Naive thymus-derived CD8-positive, alpha-beta T cell (primary cell): Measurements from ENCODE around the gene DTNB. TPM values are rescaled to one million over a fixed set of nuclear protein-coding genes. Genes with fewer than 3 reads are reported as not detected.
"Not testable (repeated sequence)": the region's sequence is repeated elsewhere in the genome, so short reads cannot be mapped to it uniquely, and the experiment has no call there.

Experiments used
- ATAC-seq, 2 donors: fragments of 150-1000 bp; cut with Tn5 transposase in 1 of 2; sonication (Bioruptor Pico), chemical (Tn5 transposase) in 1 of 2; 1 replicate in 1 of 2; 2 replicates in 1 of 2; pipeline ENCODE4 v1.10.0; 2021; ENCODE audit warnings: mild to moderate bottlenecking in 2 of 2, moderate library complexity in 2 of 2
- POLR2A ChIA-PET: fragments of 350-600 bp; sonication (Branson Sonifier 250); formaldehyde crosslinking; loops from one replicate; lab custom pipeline; 2021; ENCODE audit warnings: antibody characterized with exemption; lab: Charles Lee
- DNase-seq, 10 donors: peaks; one replicate each; pipeline versions ENCODE4 v3.0.0 to v3.0.0-alpha.2; 2020 to 2022
- H3K27ac Mint-ChIP-seq, 10 donors: one replicate each; pipeline ENCODE4 v1.8.0; 2020 to 2022; ENCODE audit warnings: mild to moderate bottlenecking in 10 of 10, mixed read lengths in 10 of 10, moderate library complexity in 4 of 10, inconsistent platforms in 1 of 10
- H3K27me3 Mint-ChIP-seq, 5 donors: one replicate each; pipeline ENCODE4 v1.8.0; 2021 to 2022; ENCODE audit warnings: mixed read lengths in 5 of 5
- H3K36me3 Mint-ChIP-seq, 3 donors: one replicate each; pipeline ENCODE4 v1.8.0; 2020 to 2022; ENCODE audit warnings: mixed read lengths in 3 of 3, mild to moderate bottlenecking in 2 of 3, inconsistent platforms in 1 of 3
- H3K4me1 Mint-ChIP-seq, 4 donors: one replicate each; pipeline ENCODE4 v1.8.0; 2021 to 2022; ENCODE audit warnings: mixed read lengths in 4 of 4
- H3K4me3 Mint-ChIP-seq, 10 donors: one replicate each; pipeline ENCODE4 v1.8.0; 2020 to 2022; ENCODE audit warnings: mild to moderate bottlenecking in 10 of 10, mixed read lengths in 10 of 10, moderate library complexity in 6 of 10, inconsistent platforms in 1 of 10
- H3K9me3 Mint-ChIP-seq, 9 donors: one replicate each; pipeline ENCODE4 v1.8.0; 2020 to 2022; ENCODE audit warnings: mixed read lengths in 9 of 9, mild to moderate bottlenecking in 3 of 9, inconsistent platforms in 1 of 9, moderate library complexity in 1 of 9
- polyA plus RNA-seq, 3 donors: library from polyadenylated mRNA; unstranded; fragments of 300-500 nt; fragmentation: Illumina TruSeq; gene quantifications; one replicate each; pipeline ENCODE4 v1.2.3, GENCODE V29; 2021
- total RNA-seq, 8 experiments: library from RNA in 2 of 8; stranded (reverse) in 2 of 8; gene quantifications; one replicate each; pipeline ENCODE4 v1.2.3 and lab custom pipeline; 2021 to 2026

The DTNB gene
- total and polyA plus RNA-seq, 5 experiments from 2014 or later = 16.3 to 41.5 (median 18.4) TPM

GRCh38 chr2:25649786-25650185 is 23.6 kb downstream of the DTNB start:
- H3K4me1 Mint-ChIP-seq = peaks cover 2 to 10% (median 6%) of the 10 kb centered on the region in 4 donors
- no peaks in the 10 kb centered on the region for H3K27me3 Mint-ChIP-seq
- POLR2A ChIA-PET = no interaction called here
- H3K9me3 Mint-ChIP-seq = no peaks in the 10 kb centered on the region
- H3K27ac Mint-ChIP-seq = no peak overlapping the region
- no peak for DNase-seq
- peaks cover 0 to 47% (median 27%) of the 10 kb centered on the region in 3 donors for H3K36me3 Mint-ChIP-seq
- H3K4me3 Mint-ChIP-seq = no peak overlapping the region
- ATAC-seq = no peak

GRCh38 chr2:25642298-25642697 is 31.1 kb downstream of the DTNB start:
- POLR2A ChIA-PET = interaction anchor here (0.6 kb wide), 1 partner anchor 118 kb away, joined by 3 read pairs; no protein-coding TSS in a partner anchor
- H3K4me1 Mint-ChIP-seq = peaks cover 0 to 6% (median under 1%) of the 10 kb centered on the region in 4 donors

GRCh38 chr2:25639696-25640095 is 33.7 kb downstream of the DTNB start:
- H3K36me3 Mint-ChIP-seq = peaks cover 4 to 41% (median 40%) of the 10 kb centered on the region in 3 donors
- H3K9me3 Mint-ChIP-seq = no peaks in the 10 kb centered on the region
- DNase-seq (no peak), ATAC-seq (no peak)
- H3K4me1 Mint-ChIP-seq = peaks cover 0 to 6% (median under 1%) of the 10 kb centered on the region in 4 donors
- no peak overlapping the region for H3K4me3 Mint-ChIP-seq
- H3K27me3 Mint-ChIP-seq = no peaks in the 10 kb centered on the region
- H3K27ac Mint-ChIP-seq = peak overlapping the region in 1 of 10 donors; percentile 9
- POLR2A ChIA-PET = no interaction called here

More at GRCh38 chr2:25642298-25642697, 31.1 kb downstream of the DTNB start:
- Mint-ChIP-seq H3K27me3 (no peaks in the 10 kb centered on the region), H3K4me3 (no peak overlapping the region), H3K9me3 (no peaks in the 10 kb centered on the region), H3K36me3 (peaks cover 4 to 41% (median 31%) of the 10 kb centered on the region in 3 donors), H3K27ac (no peak overlapping the region)
- ATAC-seq = no peak
- DNase-seq = no peak

GRCh38 chr2:25639131-25639530 is 34.2 kb downstream of the DTNB start:
- H3K36me3 Mint-ChIP-seq = peaks cover 4 to 39% (median 35%) of the 10 kb centered on the region in 3 donors
- POLR2A ChIA-PET = no interaction called here
- DNase-seq (no peak), ATAC-seq (no peak)
- H3K27me3 Mint-ChIP-seq = no peaks in the 10 kb centered on the region
- peaks cover 0 to 6% (median under 1%) of the 10 kb centered on the region in 4 donors for H3K4me1 Mint-ChIP-seq
- no peak overlapping the region for H3K4me3 Mint-ChIP-seq
- H3K27ac Mint-ChIP-seq = peak overlapping the region in 1 of 10 donors; percentile 13
- H3K9me3 Mint-ChIP-seq = no peaks in the 10 kb centered on the region

GRCh38 chr2:25635797-25636196 is 37.6 kb downstream of the DTNB start:
- Mint-ChIP-seq H3K36me3 (peaks cover 4 to 44% (median 34%) of the 10 kb centered on the region in 3 donors), H3K27ac (no peak overlapping the region), H3K9me3 (peaks cover 0 to 3% (median 0%) of the 10 kb centered on the region in 9 donors), H3K4me3 (no peak overlapping the region), H3K27me3 (no peaks in the 10 kb centered on the region), H3K4me1 (peaks cover 0 to 3% (median under 1%) of the 10 kb centered on the region in 4 donors)
- ATAC-seq = no peak
- no peak for DNase-seq
- POLR2A ChIA-PET = no interaction called here

- ATAC-seq, H3K4me1 Mint-ChIP-seq, H3K9me3 Mint-ChIP-seq, POLR2A ChIA-PET, H3K27me3 Mint-ChIP-seq, DNase-seq, H3K27ac Mint-ChIP-seq, H3K4me3 Mint-ChIP-seq: not testable (repeated sequence)
- peaks cover 0 to 33% (median 24%) of the 10 kb centered on the region in 3 donors for H3K36me3 Mint-ChIP-seq
Measured at GRCh38 chr2:25633801-25634200, 39.6 kb downstream of the DTNB start.

- Mint-ChIP-seq H3K4me1 (peaks cover 0 to 3% (median 1%) of the 10 kb centered on the region in 4 donors), H3K9me3 (peaks cover 0 to 3% (median 0%) of the 10 kb centered on the region in 9 donors), H3K4me3 (no peak overlapping the region), H3K27me3 (no peaks in the 10 kb centered on the region), H3K36me3 (peaks cover 5 to 35% (median 23%) of the 10 kb centered on the region in 3 donors), H3K27ac (peak overlapping the region in 2 of 10 donors; percentile 26 to 57)
- ATAC-seq = no peak
- POLR2A ChIA-PET = no interaction called here
- no peak for DNase-seq
Measured at GRCh38 chr2:25632396-25632795, 41.0 kb downstream of the DTNB start.

- no peak for DNase-seq
- Mint-ChIP-seq H3K9me3 (no peaks in the 10 kb centered on the region), H3K27ac (no peak overlapping the region), H3K4me1 (peaks cover 0 to 3% (median 0%) of the 10 kb centered on the region in 4 donors), H3K27me3 (no peaks in the 10 kb centered on the region), H3K4me3 (no peak overlapping the region), H3K36me3 (peaks cover 5 to 75% (median 35%) of the 10 kb centered on the region in 3 donors)
- no peak for ATAC-seq
- POLR2A ChIA-PET = no interaction called here
Measured at GRCh38 chr2:25624635-25625034, 48.7 kb downstream of the DTNB start.

- ATAC-seq (no peak), DNase-seq (no peak)
- peaks cover 5 to 81% (median 35%) of the 10 kb centered on the region in 3 donors for H3K36me3 Mint-ChIP-seq
- no peak overlapping the region for H3K27ac Mint-ChIP-seq
- POLR2A ChIA-PET = no interaction called here
- peaks cover 0 to 3% (median 0%) of the 10 kb centered on the region in 4 donors for H3K4me1 Mint-ChIP-seq
- no peaks in the 10 kb centered on the region for H3K9me3 Mint-ChIP-seq
- no peak overlapping the region for H3K4me3 Mint-ChIP-seq
- H3K27me3 Mint-ChIP-seq = no peaks in the 10 kb centered on the region
Measured at GRCh38 chr2:25623361-25623760, 50.0 kb downstream of the DTNB start.

GRCh38 chr2:25620711-25621110 is 52.7 kb downstream of the DTNB start:
- Mint-ChIP-seq H3K36me3 (peaks cover 0 to 67% (median 20%) of the 10 kb centered on the region in 3 donors), H3K27ac (no peak overlapping the region), H3K27me3 (no peaks in the 10 kb centered on the region), H3K9me3 (no peaks in the 10 kb centered on the region), H3K4me1 (peaks cover 0 to 9% (median under 1%) of the 10 kb centered on the region in 4 donors), H3K4me3 (no peak overlapping the region)
- ATAC-seq = no peak
- POLR2A ChIA-PET = no interaction called here
- DNase-seq = no peak

- POLR2A ChIA-PET = interaction anchor here (0.6 kb wide), 1 partner anchor 414 kb away, joined by 3 read pairs; no protein-coding TSS in a partner anchor
- DNase-seq = no peak
Measured at GRCh38 chr2:25620077-25620476, 53.3 kb downstream of the DTNB start.

GRCh38 chr2:25619185-25619584 is 54.2 kb downstream of the DTNB start:
- H3K27me3 Mint-ChIP-seq = no peaks in the 10 kb centered on the region
- no peaks in the 10 kb centered on the region for H3K9me3 Mint-ChIP-seq
- no peak overlapping the region for H3K27ac Mint-ChIP-seq
- H3K4me3 Mint-ChIP-seq = no peak overlapping the region
- POLR2A ChIA-PET = no interaction called here
- ATAC-seq (no peak), DNase-seq (no peak)
- H3K36me3 Mint-ChIP-seq = peaks cover 0 to 54% (median 20%) of the 10 kb centered on the region in 3 donors
- H3K4me1 Mint-ChIP-seq = peaks cover 0 to 8% (median under 1%) of the 10 kb centered on the region in 4 donors

More at GRCh38 chr2:25620077-25620476, 53.3 kb downstream of the DTNB start:
- H3K27me3 Mint-ChIP-seq = no peaks in the 10 kb centered on the region
- H3K4me1 Mint-ChIP-seq = peaks cover 0 to 9% (median under 1%) of the 10 kb centered on the region in 4 donors
- no peak for ATAC-seq
- peaks cover 0 to 61% (median 20%) of the 10 kb centered on the region in 3 donors for H3K36me3 Mint-ChIP-seq
- H3K9me3 Mint-ChIP-seq = no peaks in the 10 kb centered on the region
- H3K4me3 Mint-ChIP-seq = no peak overlapping the region
- H3K27ac Mint-ChIP-seq = peak overlapping the region in 2 of 10 donors; percentile 30 to 71

- POLR2A ChIA-PET = no interaction called here
- Mint-ChIP-seq H3K27ac (no peak overlapping the region), H3K9me3 (no peaks in the 10 kb centered on the region), H3K36me3 (peaks cover 0 to 54% (median 20%) of the 10 kb centered on the region in 3 donors), H3K27me3 (no peaks in the 10 kb centered on the region), H3K4me1 (peaks cover 0 to 7% (median under 1%) of the 10 kb centered on the region in 4 donors), H3K4me3 (no peak overlapping the region)
- DNase-seq (no peak), ATAC-seq (no peak)
Measured at GRCh38 chr2:25618676-25619075, 54.7 kb downstream of the DTNB start.
